GM18519 (cell line): Measurements from ENCODE around the gene CSNK2A3.
"Not testable (repeated sequence)": the region's sequence is repeated elsewhere in the genome, so short reads cannot be mapped to it uniquely, and the experiment has no call there.

Source experiments
- ATAC-seq: cut with Tn5 transposase; IDR thresholded peaks from one replicate; pipeline ENCODE4 v1.9.1; 2021; ENCODE audit warnings: mild to moderate bottlenecking, moderate library complexity; ENCODE audit not compliant: unreplicated experiment, low FRiP score

Gene CSNK2A3

GRCh38 chr11:11352878-11353277 is at the start of gene CSNK2A3:
Gene CSNK2A3, minus strand, starts transcription at chr11:11353250. Its CDS starts 131 bp downstream, at chr11:11353119.
- ATAC-seq, result not testable (repeated sequence)

GRCh38 chr11:11401960-11402535 is 49.0 kb upstream of the CSNK2A3 start:
- no peak for ATAC-seq

- no peak for ATAC-seq
Measured at GRCh38 chr11:11400635-11401232, 47.7 kb upstream of the CSNK2A3 start.

GRCh38 chr11:11400121-11400520 is 47.1 kb upstream of the CSNK2A3 start:
- ATAC-seq, result no peak

- no peak for ATAC-seq
Measured at GRCh38 chr11:11397781-11398180, 44.7 kb upstream of the CSNK2A3 start.

- no peak for ATAC-seq
Measured at GRCh38 chr11:11397036-11397415, 44.0 kb upstream of the CSNK2A3 start.

- no peak for ATAC-seq
Measured at GRCh38 chr11:11396301-11397035, 43.4 kb upstream of the CSNK2A3 start.

- ATAC-seq, result no peak
Measured at GRCh38 chr11:11395126-11395525, 42.1 kb upstream of the CSNK2A3 start.

GRCh38 chr11:11394241-11394640 is 41.2 kb upstream of the CSNK2A3 start:
- ATAC-seq, result no peak

GRCh38 chr11:11391796-11392463 is 38.9 kb upstream of the CSNK2A3 start:
- no peak for ATAC-seq

- no peak for ATAC-seq
Measured at GRCh38 chr11:11391169-11391568, 38.1 kb upstream of the CSNK2A3 start.

GRCh38 chr11:11390068-11390771 is 37.2 kb upstream of the CSNK2A3 start:
- ATAC-seq, result no peak

- ATAC-seq, result no peak
Measured at GRCh38 chr11:11389238-11389637, 36.2 kb upstream of the CSNK2A3 start.

- ATAC-seq, result no peak
Measured at GRCh38 chr11:11387622-11388305, 34.7 kb upstream of the CSNK2A3 start.

- no peak for ATAC-seq
Measured at GRCh38 chr11:11387207-11387606, 34.2 kb upstream of the CSNK2A3 start.

- no peak for ATAC-seq
Measured at GRCh38 chr11:11384829-11385228, 31.8 kb upstream of the CSNK2A3 start.

GRCh38 chr11:11383995-11384394 is 30.9 kb upstream of the CSNK2A3 start:
- ATAC-seq, result no peak

GRCh38 chr11:11382858-11383532 is 29.9 kb upstream of the CSNK2A3 start:
- no peak for ATAC-seq

- ATAC-seq, result no peak
Measured at GRCh38 chr11:11381471-11382105, 28.5 kb upstream of the CSNK2A3 start.
